ENCODE measurements around the gene RAD51C. TPM values are rescaled to one million over a fixed set of nuclear protein-coding genes. Genes with fewer than 3 reads are reported as not detected.

Gene RAD51C
- total RNA-seq, 1 donor, result 25.9 TPM

DNA sequence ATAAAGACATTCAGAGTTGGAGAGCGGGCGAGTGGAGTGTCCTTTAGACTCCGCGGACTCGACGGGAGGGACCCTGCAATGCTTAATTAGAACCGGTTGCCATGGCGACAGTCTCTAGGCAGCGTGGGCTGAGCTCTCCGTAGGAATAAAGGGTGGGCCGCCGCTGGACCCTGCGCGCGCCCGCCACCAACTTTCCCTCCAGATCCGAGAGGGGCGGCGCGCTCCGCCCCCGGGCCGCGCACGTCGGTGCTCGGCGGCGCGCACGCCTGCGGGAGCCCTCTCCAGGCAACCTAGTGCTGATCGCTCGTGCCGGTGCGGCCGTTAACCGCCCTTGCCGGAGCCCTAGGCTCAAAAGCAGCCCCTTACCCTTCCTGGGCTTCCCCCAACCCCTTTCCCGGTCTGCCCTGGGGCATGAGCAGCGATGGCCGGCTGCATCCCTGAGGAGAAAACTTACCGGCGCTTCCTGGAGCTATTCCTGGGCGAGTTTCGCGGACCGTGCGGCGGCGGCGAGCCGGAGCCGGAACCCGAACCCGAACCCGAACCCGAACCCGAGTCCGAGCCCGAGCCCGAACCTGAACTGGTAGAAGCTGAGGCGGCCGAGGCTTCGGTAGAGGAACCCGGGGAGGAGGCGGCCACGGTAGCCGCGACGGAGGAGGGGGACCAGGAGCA lies 63.3 kb downstream of the RAD51C start, which contains the start of gene PPM1E:
TSS of gene PPM1E (plus strand) at position 278 of the 669 bp plus-strand sequence.
- TF ChIP-seq, protein P1, sequence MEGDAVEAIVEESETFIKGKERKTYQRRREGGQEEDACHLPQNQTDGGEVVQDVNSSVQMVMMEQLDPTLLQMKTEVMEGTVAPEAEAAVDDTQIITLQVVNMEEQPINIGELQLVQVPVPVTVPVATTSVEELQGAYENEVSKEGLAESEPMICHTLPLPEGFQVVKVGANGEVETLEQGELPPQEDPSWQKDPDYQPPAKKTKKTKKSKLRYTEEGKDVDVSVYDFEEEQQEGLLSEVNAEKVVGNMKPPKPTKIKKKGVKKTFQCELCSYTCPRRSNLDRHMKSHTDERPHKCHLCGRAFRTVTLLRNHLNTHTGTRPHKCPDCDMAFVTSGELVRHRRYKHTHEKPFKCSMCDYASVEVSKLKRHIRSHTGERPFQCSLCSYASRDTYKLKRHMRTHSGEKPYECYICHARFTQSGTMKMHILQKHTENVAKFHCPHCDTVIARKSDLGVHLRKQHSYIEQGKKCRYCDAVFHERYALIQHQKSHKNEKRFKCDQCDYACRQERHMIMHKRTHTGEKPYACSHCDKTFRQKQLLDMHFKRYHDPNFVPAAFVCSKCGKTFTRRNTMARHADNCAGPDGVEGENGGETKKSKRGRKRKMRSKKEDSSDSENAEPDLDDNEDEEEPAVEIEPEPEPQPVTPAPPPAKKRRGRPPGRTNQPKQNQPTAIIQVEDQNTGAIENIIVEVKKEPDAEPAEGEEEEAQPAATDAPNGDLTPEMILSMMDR (IDR thresholded peaks at IDR 0.05; ENCODE audit: insufficient read depth, low read depth, low read length), result no peak
- H3K4me3 ChIP-seq (ENCODE audit: low read depth, low read length), result peak within 1 kb of the TSS; percentile 64
- DNase-seq (ENCODE audit: low read depth), result peak; percentile 40

DNA sequence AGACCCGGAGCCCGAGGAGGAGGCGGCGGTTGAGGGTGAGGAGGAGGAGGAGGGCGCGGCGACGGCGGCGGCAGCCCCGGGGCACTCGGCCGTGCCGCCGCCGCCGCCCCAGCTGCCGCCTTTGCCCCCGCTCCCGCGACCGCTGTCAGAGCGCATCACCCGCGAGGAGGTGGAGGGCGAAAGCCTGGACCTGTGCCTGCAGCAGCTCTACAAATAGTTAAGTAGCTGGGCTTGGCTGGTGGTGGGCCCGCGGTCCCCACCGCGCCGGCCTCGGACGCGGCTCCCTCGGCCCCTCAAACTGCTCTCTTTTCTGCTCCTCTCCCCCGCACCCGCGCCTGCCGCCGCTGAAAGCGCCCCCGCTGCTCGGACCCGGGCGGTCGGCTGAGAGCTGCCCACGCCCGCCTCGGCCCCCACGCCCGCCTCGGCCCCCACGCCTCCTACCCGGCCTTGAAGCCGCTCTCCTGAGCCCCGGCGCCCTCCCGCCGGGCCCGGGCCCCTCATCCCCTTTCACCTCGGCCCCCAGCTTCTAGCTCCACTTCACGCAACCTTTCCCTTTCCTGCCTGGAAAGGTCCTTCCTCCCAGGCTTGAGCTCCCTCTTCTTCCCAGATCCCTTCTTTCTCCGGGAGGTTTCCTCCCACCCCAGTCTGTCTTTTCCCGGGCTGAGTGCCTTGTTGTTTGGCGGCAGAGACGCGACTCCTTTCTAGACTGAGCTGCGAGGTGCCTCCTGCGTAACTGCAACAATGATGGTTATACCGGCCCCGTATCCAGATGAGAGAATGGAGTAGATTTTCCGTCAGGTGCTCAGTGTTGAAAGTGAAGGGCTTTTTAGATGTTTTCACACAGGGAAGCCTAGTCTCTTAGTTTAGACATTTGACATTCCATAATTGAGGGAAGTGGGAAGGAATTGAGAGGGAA lies 64.1 kb downstream of the RAD51C start:
- H3K4me3 ChIP-seq (ENCODE audit: low read depth, low read length), result peak overlapping the region; percentile 64
- TF ChIP-seq, protein P1 (IDR thresholded peaks at IDR 0.05; ENCODE audit: insufficient read depth, low read depth, low read length), result no peak
- DNase-seq (ENCODE audit: low read depth), result no peak

DNA sequence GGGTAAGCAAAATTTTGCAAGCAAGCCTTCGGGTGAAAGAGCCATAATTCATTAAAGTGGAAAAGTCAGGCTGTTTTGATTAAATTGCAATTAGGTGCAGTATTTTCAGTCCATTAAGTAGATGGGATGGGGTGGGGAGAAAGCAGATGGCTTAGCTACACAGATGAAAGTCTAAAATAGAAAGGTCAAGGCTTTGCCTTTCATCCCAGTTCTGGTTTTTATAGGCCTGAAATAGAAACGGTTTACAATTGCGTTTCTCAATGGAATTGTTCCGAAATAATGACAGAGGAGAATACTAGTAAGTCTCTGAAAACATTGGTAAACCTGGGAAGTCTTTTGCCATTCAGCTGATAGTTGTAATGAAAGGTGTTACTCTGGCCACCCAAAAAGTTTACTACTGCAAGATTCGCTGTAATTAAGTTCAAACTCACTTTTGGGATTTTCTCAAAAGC lies 64.8 kb downstream of the RAD51C start:
- H3K4me3 ChIP-seq (ENCODE audit: low read depth, low read length), result no peak overlapping the region
- TF ChIP-seq, protein P1 (IDR thresholded peaks at IDR 0.05; ENCODE audit: insufficient read depth, low read depth, low read length), result no peak
- DNase-seq (ENCODE audit: low read depth), result no peak

DNA sequence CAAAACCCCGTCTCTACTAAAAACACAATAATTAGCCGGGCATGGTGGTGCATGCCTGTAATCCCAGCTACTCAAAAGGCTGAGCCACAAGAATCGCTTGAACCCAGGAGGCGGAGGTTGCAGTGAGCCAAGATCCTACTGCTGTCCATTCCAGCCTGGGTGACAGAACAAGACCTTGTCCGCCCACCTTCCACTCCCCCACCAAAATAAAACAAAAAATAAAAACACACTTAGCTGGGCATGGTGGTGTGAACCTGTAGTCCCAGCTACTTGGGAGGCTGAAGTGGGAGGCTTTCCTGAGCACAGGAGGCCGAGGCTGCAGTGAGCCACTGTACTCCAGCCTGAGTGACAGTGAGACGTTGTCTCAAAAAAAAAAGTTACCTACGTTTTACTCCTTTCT lies 66.5 kb downstream of the RAD51C start:
- TF ChIP-seq, protein P1 (IDR thresholded peaks at IDR 0.05; ENCODE audit: insufficient read depth, low read depth, low read length), result no peak
- no peak overlapping the region for H3K4me3 ChIP-seq (ENCODE audit: low read depth, low read length)
- DNase-seq (ENCODE audit: low read depth), result no peak

DNA sequence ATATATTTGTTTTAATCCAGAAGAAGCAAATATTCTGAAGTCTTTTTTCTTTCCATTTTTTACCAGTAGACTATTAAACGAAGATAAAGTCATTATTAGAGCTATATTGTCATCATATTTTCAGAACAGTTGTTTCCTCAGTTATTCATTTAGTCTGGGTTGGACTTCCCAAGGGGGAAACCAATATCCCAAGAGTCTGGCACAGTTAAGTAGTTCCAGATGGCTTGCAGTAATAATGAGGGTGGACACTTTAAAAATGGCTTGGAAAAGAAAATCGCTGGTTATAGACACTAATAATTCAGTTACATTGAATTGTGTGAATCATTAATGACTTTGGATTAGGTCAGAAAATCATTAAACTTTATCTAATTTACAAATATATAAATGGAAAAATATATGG lies 67.1 kb downstream of the RAD51C start:
- no peak overlapping the region for H3K4me3 ChIP-seq (ENCODE audit: low read depth, low read length)
- TF ChIP-seq, protein P1 (IDR thresholded peaks at IDR 0.05; ENCODE audit: insufficient read depth, low read depth, low read length), result no peak
- DNase-seq (ENCODE audit: low read depth), result no peak

DNA sequence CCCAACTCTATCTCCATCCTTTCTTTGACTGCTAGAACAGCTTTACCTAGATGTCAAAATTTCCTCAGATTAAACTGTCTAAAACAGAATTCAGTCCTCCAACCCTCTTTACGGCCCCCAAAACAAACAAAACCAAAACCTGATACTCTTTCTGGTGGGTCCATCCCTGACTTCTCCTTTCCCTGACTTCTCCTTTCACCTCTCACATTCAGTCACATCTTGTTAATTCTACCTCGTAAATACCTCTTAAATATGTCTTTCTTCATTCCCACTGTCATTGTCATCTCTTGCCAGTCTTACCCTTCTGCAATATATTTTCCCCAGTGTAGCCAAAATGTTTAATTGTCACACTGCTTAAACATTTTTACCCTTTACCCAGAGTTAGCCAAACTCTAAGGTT lies 67.8 kb downstream of the RAD51C start:
- TF ChIP-seq, protein P1 (IDR thresholded peaks at IDR 0.05; ENCODE audit: insufficient read depth, low read depth, low read length), result no peak
- no peak for DNase-seq (ENCODE audit: low read depth)
- H3K4me3 ChIP-seq (ENCODE audit: low read depth, low read length), result no peak overlapping the region
